Type B pancreatic cell (in vitro differentiated cells): ENCODE results near the gene CYP3A4. TPM values are rescaled to one million over a fixed set of nuclear protein-coding genes. Genes with fewer than 3 reads are reported as not detected.

Source experiments
- DNase-seq: peaks from one replicate; pipeline ENCODE4 v3.0.0; 2021; ENCODE audit warnings: mixed read lengths; ENCODE audit not compliant: unreplicated experiment; ENCODE audit errors: extremely low spot score
- H3K27ac Mint-ChIP-seq: 2 replicates; pipeline ENCODE4 v1.8.0; 2021; ENCODE audit warnings: mild to moderate bottlenecking, mixed read lengths
- H3K27me3 Mint-ChIP-seq: 2 replicates; pipeline ENCODE4 v1.8.0; 2021; ENCODE audit warnings: mixed read lengths
- H3K36me3 Mint-ChIP-seq: 2 replicates; pipeline ENCODE4 v1.8.0; 2021; ENCODE audit warnings: mixed read lengths
- H3K4me1 Mint-ChIP-seq: one replicate; pipeline ENCODE4 v1.8.0; 2021; ENCODE audit warnings: mixed read lengths; ENCODE audit not compliant: unreplicated experiment
- H3K4me3 Mint-ChIP-seq: 2 replicates; pipeline ENCODE4 v1.8.0; 2021; ENCODE audit warnings: mild to moderate bottlenecking, mixed read lengths
- H3K9me3 Mint-ChIP-seq: 2 replicates; pipeline ENCODE4 v1.8.0; 2021; ENCODE audit warnings: mixed read lengths
- total RNA-seq: library from RNA; stranded (reverse); gene quantifications from 2 replicates; pipeline ENCODE4 v1.2.1, GENCODE V29; 2021; ENCODE audit warnings: low replicate concordance
- TF ChIP-seq, protein P1 (sequence below): fragments of 200-600 bp; sonication (generic); conservative IDR thresholded peaks from 2 replicates; pipeline ENCODE4 v1.5.0; 2021; ENCODE audit warnings: antibody characterized with exemption, mild to moderate bottlenecking

The CYP3A4 gene
- total RNA-seq, 1 donor from 2014 or later: 4.2 TPM

- no peaks in the 10 kb centered on the region for H3K9me3 Mint-ChIP-seq
- H3K4me1 Mint-ChIP-seq: peaks cover 4% of the 10 kb centered on the region
- no peaks in the 10 kb centered on the region for H3K36me3 Mint-ChIP-seq
- DNase-seq: no peak
- no peak overlapping the region for H3K4me3 Mint-ChIP-seq
- H3K27ac Mint-ChIP-seq: peak overlapping the region; percentile 50
- TF ChIP-seq, protein P1, sequence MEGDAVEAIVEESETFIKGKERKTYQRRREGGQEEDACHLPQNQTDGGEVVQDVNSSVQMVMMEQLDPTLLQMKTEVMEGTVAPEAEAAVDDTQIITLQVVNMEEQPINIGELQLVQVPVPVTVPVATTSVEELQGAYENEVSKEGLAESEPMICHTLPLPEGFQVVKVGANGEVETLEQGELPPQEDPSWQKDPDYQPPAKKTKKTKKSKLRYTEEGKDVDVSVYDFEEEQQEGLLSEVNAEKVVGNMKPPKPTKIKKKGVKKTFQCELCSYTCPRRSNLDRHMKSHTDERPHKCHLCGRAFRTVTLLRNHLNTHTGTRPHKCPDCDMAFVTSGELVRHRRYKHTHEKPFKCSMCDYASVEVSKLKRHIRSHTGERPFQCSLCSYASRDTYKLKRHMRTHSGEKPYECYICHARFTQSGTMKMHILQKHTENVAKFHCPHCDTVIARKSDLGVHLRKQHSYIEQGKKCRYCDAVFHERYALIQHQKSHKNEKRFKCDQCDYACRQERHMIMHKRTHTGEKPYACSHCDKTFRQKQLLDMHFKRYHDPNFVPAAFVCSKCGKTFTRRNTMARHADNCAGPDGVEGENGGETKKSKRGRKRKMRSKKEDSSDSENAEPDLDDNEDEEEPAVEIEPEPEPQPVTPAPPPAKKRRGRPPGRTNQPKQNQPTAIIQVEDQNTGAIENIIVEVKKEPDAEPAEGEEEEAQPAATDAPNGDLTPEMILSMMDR: peak; percentile 66
- H3K27me3 Mint-ChIP-seq: no peaks in the 10 kb centered on the region
These were observed 50.5 kb downstream of the CYP3A4 start for GRCh38 chr7:99733448-99733847.

DNA sequence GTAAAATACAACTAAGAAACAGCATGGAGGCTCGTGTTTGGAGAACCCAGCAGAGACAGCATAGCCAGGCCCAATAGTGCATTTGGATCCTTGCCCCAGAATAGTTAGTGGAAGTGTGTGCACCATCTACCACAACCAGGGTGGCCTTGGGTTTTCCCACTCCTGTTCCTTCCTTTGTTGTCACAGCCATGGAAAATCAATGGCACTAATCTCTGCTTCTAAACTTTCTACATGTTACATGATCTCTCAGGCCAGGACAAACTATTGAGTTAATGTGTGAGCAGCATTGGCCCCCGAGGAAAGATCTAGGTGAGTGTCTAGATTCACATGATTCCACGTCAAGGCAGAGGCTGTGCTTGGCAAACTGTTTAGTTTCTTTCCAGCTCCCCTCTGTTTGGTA lies 51.0 kb downstream of the CYP3A4 start:
- DNase-seq: no peak

GRCh38 chr7:99731638-99732374 lies 52.2 kb downstream of the CYP3A4 start:
- H3K9me3 Mint-ChIP-seq: no peaks in the 10 kb centered on the region
- H3K36me3 Mint-ChIP-seq: no peaks in the 10 kb centered on the region
- TF ChIP-seq, protein P1: no peak
- no peak overlapping the region for H3K27ac Mint-ChIP-seq
- no peak for DNase-seq
- H3K4me3 Mint-ChIP-seq: no peak overlapping the region
- no peaks in the 10 kb centered on the region for H3K27me3 Mint-ChIP-seq
- H3K4me1 Mint-ChIP-seq: peaks cover 4% of the 10 kb centered on the region

More for the DNA sequence above, 51.0 kb downstream of the CYP3A4 start:
- TF ChIP-seq, protein P1: no peak
- Mint-ChIP-seq H3K4me1 (peaks cover 4% of the 10 kb centered on the region), H3K27me3 (no peaks in the 10 kb centered on the region), H3K36me3 (no peaks in the 10 kb centered on the region), H3K9me3 (no peaks in the 10 kb centered on the region), H3K27ac (peak overlapping the region; percentile 50), H3K4me3 (no peak overlapping the region)

GRCh38 chr7:99730992-99731391 lies 53.0 kb downstream of the CYP3A4 start:
- Mint-ChIP-seq H3K9me3 (no peaks in the 10 kb centered on the region), H3K27me3 (no peaks in the 10 kb centered on the region), H3K4me3 (no peak overlapping the region), H3K4me1 (peaks cover 4% of the 10 kb centered on the region), H3K27ac (no peak overlapping the region), H3K36me3 (no peaks in the 10 kb centered on the region)
- TF ChIP-seq, protein P1: no peak
- no peak for DNase-seq

DNA sequence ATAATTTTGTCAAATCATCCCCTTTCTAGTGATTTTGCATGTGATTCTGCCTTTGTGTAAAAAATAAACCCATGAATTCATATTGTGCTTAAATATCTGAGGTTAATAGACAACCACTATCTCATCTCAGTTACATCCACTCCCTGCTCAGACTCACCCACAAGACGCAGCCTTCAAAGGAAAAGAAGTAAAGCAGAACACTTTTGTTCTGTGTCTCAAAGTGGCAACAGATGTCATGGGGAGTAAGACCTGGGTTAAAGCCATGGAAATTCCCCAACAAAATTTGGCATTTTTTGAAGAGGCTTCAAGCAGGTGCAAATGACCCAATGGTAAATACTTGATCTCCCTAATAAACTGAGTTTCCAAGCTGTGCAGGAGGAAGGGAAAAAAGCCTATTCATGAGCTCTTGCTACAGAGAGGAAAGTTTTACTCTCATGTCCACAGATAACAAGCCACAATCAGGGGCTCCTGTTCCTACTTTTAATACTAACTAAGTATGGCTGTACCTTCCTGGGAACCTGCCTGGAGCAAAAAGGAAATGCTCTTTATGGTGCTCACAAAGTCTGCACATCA lies 53.7 kb downstream of the CYP3A4 start:
- Mint-ChIP-seq H3K27ac (no peak overlapping the region), H3K4me1 (peaks cover 4% of the 10 kb centered on the region), H3K4me3 (no peak overlapping the region), H3K36me3 (no peaks in the 10 kb centered on the region), H3K9me3 (no peaks in the 10 kb centered on the region), H3K27me3 (no peaks in the 10 kb centered on the region)
- TF ChIP-seq, protein P1: no peak
- DNase-seq: no peak
